AG09319 (cell line): ENCODE measurements around the gene UBAC2.

Experiments used
- DNase-seq: peaks from one replicate; pipeline ENCODE4 v3.0.0-alpha.2; 2010; ENCODE audit warnings: low read depth; ENCODE audit errors: extremely low read depth
- CTCF ChIP-seq: IDR thresholded peaks from 2 replicates; pipeline ENCODE4 v1.5.1; 2011; ENCODE audit warnings: low read depth, mild to moderate bottlenecking, inconsistent platforms, low read length, moderate library complexity

UBAC2 gene

GRCh38 chr13:99366075-99366987, 165.7 kb downstream of the UBAC2 start:
- no peak for TF ChIP-seq CTCF
- DNase-seq: no peak

- no peak for DNase-seq
- TF ChIP-seq CTCF: no peak
These were observed 166.5 kb downstream of the UBAC2 start for GRCh38 chr13:99367106-99367616.

GRCh38 chr13:99367663-99368448, 167.2 kb downstream of the UBAC2 start:
- no peak for TF ChIP-seq CTCF
- no peak for DNase-seq

GRCh38 chr13:99370481-99371275, 170.0 kb downstream of the UBAC2 start:
- no peak for DNase-seq
- no peak for TF ChIP-seq CTCF

GRCh38 chr13:99371956-99372355, 171.3 kb downstream of the UBAC2 start:
- TF ChIP-seq CTCF: no peak
- no peak for DNase-seq

GRCh38 chr13:99373436-99373835, 172.8 kb downstream of the UBAC2 start:
- TF ChIP-seq CTCF: no peak
- no peak for DNase-seq
